Measurements from ENCODE around the gene TNFSF11. TPM values are rescaled to one million over a fixed set of nuclear protein-coding genes. Genes with fewer than 3 reads are reported as not detected.

The TNFSF11 gene, protein sequence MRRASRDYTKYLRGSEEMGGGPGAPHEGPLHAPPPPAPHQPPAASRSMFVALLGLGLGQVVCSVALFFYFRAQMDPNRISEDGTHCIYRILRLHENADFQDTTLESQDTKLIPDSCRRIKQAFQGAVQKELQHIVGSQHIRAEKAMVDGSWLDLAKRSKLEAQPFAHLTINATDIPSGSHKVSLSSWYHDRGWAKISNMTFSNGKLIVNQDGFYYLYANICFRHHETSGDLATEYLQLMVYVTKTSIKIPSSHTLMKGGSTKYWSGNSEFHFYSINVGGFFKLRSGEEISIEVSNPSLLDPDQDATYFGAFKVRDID
- total RNA-seq: not detected
- long read RNA-seq: 0 reads

- DNase-seq (ENCODE audit: low spot score): no peak
Measured at GRCh38 chr13:42574011-42574410, at the start of gene TNFSF11. TSS of gene TNFSF11 (plus strand) at chr13:42574152. CDS start at chr13:42574304, 152 bp downstream.

DNA sequence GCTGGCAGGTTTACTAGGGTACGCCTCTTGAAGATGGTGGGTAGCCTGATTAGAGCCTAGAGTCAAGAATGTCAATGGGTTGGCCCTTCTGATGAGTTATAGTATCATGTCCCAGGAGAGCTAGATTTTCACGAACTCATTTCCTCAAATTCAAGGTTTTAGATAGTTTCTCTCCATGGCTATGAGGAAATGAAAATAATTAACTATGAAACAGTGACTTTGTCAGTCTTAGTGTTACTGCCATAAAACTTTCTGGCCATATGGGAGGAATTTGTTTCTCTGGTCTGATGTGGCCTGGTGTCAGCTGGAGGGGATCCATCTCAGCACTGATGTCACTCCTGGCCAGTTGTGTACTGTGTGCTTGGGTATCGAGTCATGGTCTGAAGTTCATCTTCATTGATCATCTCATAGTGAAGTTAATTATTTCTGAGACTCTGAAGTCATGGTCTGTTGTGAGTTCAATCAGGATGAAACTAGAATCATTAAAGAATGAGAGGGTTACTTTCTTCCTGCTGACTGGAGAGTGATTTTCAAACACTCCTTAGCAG, 49.4 kb upstream of the TNFSF11 start:
- no peak for DNase-seq (ENCODE audit: low spot score)

- DNase-seq (ENCODE audit: low spot score): no peak
Measured at GRCh38 chr13:42525035-42525504, 48.9 kb upstream of the TNFSF11 start.

GRCh38 chr13:42526276-42526675, 47.7 kb upstream of the TNFSF11 start:
- DNase-seq (ENCODE audit: low spot score): no peak

DNA sequence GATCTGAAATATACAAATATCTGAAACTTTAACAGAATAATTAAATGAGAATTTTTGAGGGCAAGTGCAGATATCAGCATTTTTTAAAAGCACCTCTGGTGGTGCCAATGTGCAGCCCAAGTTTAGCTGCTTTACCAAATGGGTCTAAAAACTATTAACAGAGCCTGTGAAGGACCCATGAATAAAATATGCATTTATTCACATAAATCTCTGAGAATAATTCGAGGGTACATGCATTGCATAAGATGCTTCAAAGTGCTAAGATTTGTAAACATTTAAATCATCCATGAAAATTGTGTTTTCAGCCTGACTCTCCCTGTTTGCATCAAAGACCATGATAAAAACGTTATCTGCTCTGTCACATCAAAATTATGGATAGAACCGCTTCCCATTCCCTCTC, 47.1 kb upstream of the TNFSF11 start:
- DNase-seq (ENCODE audit: low spot score): no peak

- no peak for DNase-seq (ENCODE audit: low spot score)
Measured at GRCh38 chr13:42532561-42533335, 41.2 kb upstream of the TNFSF11 start.

DNA sequence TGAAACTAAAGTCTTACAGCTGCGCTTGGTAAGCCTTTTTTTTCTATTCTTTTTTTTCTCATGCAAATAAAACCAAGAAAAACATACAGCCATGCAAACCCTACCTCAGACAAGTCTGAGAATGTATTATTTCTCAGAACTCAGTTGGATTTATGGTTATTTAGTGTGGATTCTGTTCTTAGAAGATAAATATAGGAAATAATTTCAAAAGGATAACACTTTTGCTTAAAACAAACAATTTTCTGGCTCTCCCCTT, 40.7 kb upstream of the TNFSF11 start:
- no peak for DNase-seq (ENCODE audit: low spot score)

DNA sequence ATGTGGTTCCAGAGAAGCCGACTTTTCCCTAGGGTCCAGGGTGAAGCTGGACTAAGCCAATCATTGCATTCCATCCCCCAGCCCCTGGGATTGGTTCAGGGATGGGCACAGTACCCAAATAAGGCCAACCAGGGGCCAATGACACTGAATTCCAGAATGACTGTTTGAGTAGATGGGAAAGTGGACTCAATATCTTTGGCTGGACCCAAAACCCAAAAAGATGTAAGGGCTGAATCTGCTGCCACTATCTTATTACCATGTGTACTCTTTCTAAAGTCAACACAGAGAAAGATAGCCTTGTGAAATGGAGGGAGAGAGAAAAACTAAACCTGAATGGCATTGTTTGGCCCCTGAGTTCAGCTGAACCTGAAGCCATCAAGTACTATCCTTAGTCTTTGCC, 39.2 kb upstream of the TNFSF11 start:
- no peak for DNase-seq (ENCODE audit: low spot score)

GRCh38 chr13:42538996-42539395, 35.0 kb upstream of the TNFSF11 start:
- no peak for DNase-seq (ENCODE audit: low spot score)

DNA sequence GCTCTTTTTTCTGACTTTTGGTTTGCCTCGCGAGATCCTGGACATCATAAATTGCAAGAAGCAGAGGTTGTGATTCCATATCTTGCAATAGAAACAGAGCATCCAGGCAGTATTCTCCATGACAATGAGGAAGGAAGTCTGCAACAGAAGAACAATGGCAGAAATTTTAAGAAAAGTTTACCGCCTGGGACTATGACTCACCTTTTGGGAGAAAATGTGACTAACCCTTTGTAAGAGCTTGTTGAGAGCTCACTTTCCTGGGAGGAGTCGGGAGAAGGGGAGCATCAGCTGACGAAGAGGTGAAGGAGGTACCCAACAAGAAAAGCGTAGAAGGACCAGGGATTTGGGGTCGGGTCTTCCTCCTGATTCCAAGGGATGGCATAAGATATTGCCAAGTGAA, 34.3 kb upstream of the TNFSF11 start:
- no peak for DNase-seq (ENCODE audit: low spot score)

DNA sequence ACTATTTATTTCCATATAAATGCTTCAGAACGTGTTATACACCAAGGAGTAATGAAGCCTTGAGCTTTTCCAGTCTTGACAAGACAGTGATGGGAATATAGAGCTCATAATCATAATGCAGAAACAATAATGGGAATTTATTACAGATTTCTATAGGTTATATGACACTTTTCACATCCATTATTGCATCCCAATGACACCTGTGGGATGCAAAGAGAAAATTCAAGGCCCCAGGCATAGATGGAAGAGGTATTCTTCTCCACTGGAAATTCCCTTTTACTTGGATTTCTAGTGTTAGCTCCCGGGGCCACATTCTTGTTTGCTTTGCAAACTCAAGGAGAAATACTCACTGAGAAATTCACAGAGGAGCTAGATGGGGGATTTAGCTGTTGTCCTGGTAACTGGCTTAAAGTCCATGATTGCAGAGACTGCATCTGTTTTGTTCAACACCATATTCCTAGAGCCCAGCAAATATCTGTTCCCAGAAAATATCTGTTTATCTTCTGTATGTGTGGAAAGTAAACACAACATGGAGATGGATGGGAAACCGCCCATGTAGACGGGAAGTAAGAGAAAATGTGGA, 30.6 kb upstream of the TNFSF11 start:
- DNase-seq (ENCODE audit: low spot score): no peak

DNA sequence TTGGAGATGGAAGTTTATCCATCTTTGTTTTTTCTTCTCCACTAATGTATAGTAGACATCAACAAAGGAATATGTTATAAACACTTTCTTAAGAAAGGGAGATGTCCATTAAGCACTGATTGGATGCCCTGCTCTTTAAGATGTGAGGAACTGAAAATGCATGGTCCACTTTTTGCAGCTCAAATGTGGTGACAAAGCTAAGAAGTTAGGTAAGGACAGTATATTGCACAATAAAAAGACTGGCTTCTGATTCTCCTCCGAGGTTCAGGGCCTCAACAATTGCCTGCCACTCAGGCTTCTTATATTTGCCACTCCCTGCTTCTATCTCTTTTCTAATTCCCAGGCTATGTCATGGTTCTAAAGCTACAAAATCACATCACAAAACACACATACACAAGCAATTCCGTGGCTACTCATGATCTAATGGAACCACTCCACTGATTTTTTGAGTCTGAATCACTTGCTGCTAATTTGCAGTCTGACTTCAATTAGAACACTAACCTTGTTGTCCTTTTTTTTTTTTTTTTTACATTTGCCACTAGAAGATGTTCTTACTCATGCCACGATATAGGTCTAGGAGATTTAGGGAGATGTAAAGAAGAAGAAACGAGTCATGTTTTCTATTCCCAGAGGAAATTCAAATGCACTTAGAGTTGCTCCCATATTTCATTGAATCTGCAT, 29.6 kb upstream of the TNFSF11 start:
- no peak for DNase-seq (ENCODE audit: low spot score)

DNA sequence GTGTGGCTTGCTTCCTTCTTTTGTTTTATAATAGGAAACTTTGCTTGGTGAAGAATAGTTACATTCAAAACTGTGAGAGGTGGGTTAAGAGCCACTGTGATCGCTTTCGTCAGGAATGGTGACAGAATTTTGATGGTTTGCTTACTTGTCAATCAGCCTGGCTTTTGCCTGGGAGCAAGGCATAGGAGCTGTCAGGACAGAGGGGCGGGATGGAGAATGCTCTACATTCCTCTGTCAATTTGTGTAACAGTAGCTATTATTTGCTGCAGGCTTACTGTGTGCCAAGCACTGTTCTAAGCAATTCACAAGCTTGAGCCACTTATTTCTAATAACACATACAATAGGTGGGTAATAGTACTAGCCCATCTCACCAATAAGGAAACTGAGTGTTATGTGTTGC, 28.1 kb upstream of the TNFSF11 start:
- DNase-seq (ENCODE audit: low spot score): no peak

DNA sequence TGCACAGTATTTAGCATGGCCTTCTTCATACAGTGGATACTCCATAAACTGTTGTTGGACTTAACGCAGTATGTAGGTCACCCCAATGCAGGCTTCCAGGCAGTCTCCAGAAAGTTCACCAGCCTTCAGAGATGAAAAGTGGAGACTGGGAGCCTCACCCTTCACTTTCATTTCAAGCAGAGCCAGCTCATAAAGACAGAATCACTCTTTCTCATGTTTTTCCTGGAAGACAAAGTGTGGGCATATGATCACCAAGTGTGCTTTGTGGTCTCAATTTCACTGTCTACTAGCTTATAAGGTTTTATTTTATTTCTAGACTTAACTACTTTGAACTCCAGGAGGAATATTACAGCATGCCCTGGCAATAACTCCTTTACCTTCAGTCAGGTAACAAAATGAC, 26.3 kb upstream of the TNFSF11 start:
- DNase-seq (ENCODE audit: low spot score): no peak

GRCh38 chr13:42548731-42549551, 25.0 kb upstream of the TNFSF11 start:
- no peak for DNase-seq (ENCODE audit: low spot score)

GRCh38 chr13:42549552-42549936, 24.4 kb upstream of the TNFSF11 start:
- DNase-seq (ENCODE audit: low spot score): no peak

DNA sequence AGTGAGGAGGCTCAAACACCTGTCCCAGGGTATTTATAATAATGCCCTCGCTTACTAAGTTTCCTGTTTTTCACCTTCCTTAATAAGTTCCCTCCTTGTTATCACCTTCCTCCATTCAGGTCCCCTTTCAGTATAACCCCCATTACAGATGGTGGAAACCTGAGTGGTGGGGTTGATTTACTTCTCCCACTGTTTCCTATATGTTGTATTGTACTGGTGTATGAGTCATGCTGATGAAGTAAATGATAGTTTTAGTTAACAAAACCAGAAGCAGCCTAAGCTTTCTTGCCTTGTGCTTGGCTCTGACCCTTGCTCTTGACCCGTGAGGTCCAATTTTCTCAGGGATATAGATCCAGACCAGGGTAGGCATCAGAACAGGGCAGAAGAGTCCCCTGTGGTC, 22.3 kb upstream of the TNFSF11 start:
- no peak for DNase-seq (ENCODE audit: low spot score)

DNA sequence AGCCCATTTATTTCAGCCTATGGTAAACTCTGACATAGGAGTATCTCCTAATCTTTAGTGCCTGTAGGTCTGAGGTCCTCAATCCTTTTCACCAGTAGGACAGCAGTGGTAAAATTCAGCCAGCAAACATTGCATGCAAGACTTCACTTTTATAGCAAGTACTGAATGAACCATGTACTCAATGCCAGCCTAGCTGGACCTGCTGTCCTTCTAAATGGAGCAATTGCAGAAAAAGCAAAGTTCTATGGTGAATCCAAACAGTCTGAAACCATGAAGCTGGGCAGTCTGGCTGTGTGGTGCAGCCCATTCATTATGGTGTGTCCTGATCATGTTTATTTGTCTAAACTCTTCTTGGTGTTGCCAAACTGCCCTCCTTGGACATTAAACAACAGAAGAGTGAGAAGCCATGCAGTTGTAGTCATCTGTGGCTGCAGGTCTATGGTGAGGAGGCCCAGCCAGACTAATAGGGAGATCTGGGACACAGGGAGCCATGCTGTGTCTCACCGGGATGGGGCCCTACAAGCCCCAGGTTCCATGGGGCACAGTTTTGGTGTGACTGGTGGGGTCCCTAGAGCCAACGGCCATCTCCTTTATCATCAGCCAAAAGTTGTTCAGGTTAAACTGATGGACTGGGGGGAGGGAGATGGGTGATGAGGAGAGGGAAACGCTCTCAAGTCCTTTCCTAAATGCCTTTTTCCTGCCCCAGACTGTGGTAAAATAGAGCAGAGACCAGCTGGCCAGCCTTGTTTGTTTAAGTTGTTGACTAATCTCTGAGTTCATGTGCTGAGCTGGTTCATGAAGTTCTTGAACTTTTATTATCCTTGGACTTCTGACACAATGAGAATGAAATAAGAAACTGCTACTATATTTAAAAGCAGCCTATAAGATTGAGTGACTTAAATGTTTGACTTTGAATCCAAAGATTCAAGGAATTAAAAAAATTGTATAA, 20.6 kb upstream of the TNFSF11 start:
- no peak for DNase-seq (ENCODE audit: low spot score)

GRCh38 chr13:42559057-42559456, 14.9 kb upstream of the TNFSF11 start:
- no peak for DNase-seq (ENCODE audit: low spot score)

Data from mesenteric fat pad (tissue), 1 donor.